GM12878 (cell line): ENCODE measurements around the gene RARA. TPM values are rescaled to one million over a fixed set of nuclear protein-coding genes. Genes with fewer than 3 reads are reported as not detected.

Experiments used
- ASH2L ChIP-seq: fragments of 300-600, 200-600 bp; sonication (generic); IDR thresholded peaks from 2 replicates; pipeline ENCODE4 v1.6.1; 2017; ENCODE audit warnings: low read depth, mild to moderate bottlenecking, borderline replicate concordance
- BCL11A ChIP-seq: IDR thresholded peaks from 2 replicates; pipeline ENCODE4 v1.6.1; 2011; ENCODE audit warnings: low read depth, low read length
- BMI1 ChIP-seq: fragments of 450-650 bp; IDR thresholded peaks from 2 replicates; pipeline ENCODE4 v1.6.1; 2016; ENCODE audit warnings: mild to moderate bottlenecking, moderate library complexity, borderline replicate concordance
- CBX3 ChIP-seq: fragments of 200-600 bp; sonication (generic); IDR thresholded peaks from 2 replicates; pipeline ENCODE4 v1.6.1; 2016; ENCODE audit warnings: low read depth, borderline replicate concordance
- EZH2 ChIP-seq: IDR thresholded peaks from 2 replicates; pipeline ENCODE4 v1.6.1; 2012; ENCODE audit warnings: low read depth, mild to moderate bottlenecking, control low read depth, inconsistent platforms, low read length, borderline replicate concordance; ENCODE audit not compliant: control insufficient read depth
- FOXM1 ChIP-seq: IDR thresholded peaks from 2 replicates; pipeline ENCODE4 v1.6.1; 2012; ENCODE audit warnings: low read depth, mild to moderate bottlenecking, inconsistent platforms, low read length, moderate library complexity
- KAT2A ChIP-seq: conservative IDR thresholded peaks from 2 replicates; pipeline ENCODE4 v1.6.1; 2011; ENCODE audit warnings: low read depth, low read length; ENCODE audit not compliant: control insufficient read depth
- KLF5 ChIP-seq: fragments of 450-650 bp; IDR thresholded peaks from 2 replicates; pipeline ENCODE4 v1.6.1; 2014; ENCODE audit warnings: mild to moderate bottlenecking; ENCODE audit not compliant: partially characterized antibody
- LARP7 ChIP-seq: fragments of 450-650 bp; IDR thresholded peaks from 2 replicates; pipeline ENCODE4 v1.6.1; 2017; ENCODE audit warnings: mild to moderate bottlenecking
- NFXL1 ChIP-seq: fragments of 450-650 bp; IDR thresholded peaks from 2 replicates; pipeline ENCODE4 v1.6.1; 2017; ENCODE audit warnings: antibody characterized with exemption, mild to moderate bottlenecking, borderline replicate concordance
- NFYA ChIP-seq: IDR thresholded peaks from 2 replicates; pipeline ENCODE4 v1.6.1; 2011; ENCODE audit warnings: low read depth, mild to moderate bottlenecking, low read length, improper control_type of control experiment, borderline replicate concordance
- POLR2A ChIP-seq: IDR thresholded peaks from 2 replicates; pipeline ENCODE4 v1.6.1; 2011; ENCODE audit warnings: low read depth, mild to moderate bottlenecking, low read length
- RELA ChIP-seq: fragments of 450-650 bp; IDR thresholded peaks from 2 replicates; pipeline ENCODE4 v1.8.0; 2014; ENCODE audit warnings: borderline replicate concordance; ENCODE audit not compliant: partially characterized antibody
- RELB ChIP-seq: fragments of 450-650 bp; IDR thresholded peaks from 2 replicates; pipeline ENCODE4 v1.6.1; 2017; ENCODE audit warnings: low read depth, mild to moderate bottlenecking, moderate library complexity
- SIN3A ChIP-seq: IDR thresholded peaks from 2 replicates; pipeline ENCODE4 v1.6.1; 2012; ENCODE audit warnings: low read depth, low read length, improper control_type of control experiment
- SIX5 ChIP-seq: IDR thresholded peaks from 2 replicates; pipeline ENCODE4 v1.6.1; 2011; ENCODE audit warnings: mild to moderate bottlenecking, low read depth, low read length, moderate library complexity; ENCODE audit not compliant: severe bottlenecking
- SMC3 ChIP-seq: IDR thresholded peaks from 2 replicates; pipeline ENCODE4 v1.6.1; 2011; ENCODE audit warnings: low read length, improper control_type of control experiment, borderline replicate concordance
- SREBF2 ChIP-seq: IDR thresholded peaks from 2 replicates; pipeline ENCODE4 v1.6.1; 2012; ENCODE audit warnings: mild to moderate bottlenecking, low read length
- TAF1 ChIP-seq: IDR thresholded peaks from 2 replicates; pipeline ENCODE4 v1.6.1; 2011; ENCODE audit warnings: mild to moderate bottlenecking, low read depth, low read length, borderline replicate concordance
- TCF12 ChIP-seq: IDR thresholded peaks from 2 replicates; pipeline ENCODE4 v1.6.1; 2011; ENCODE audit warnings: low read depth, mild to moderate bottlenecking, low read length
- TCF3 ChIP-seq: IDR thresholded peaks from 2 replicates; pipeline ENCODE4 v1.6.1; 2012; ENCODE audit warnings: low read depth, mild to moderate bottlenecking, low read length, borderline replicate concordance; ENCODE audit not compliant: insufficient read depth
- ZBED1 ChIP-seq: IDR thresholded peaks from 2 replicates; pipeline ENCODE4 v1.6.1; 2016; ENCODE audit warnings: borderline replicate concordance
- polyA plus RNA-seq, 11 experiments: library from polyadenylated mRNA; depleted of rRNA in 4 of 11; unstranded in 6 of 11; stranded (reverse) in 5 of 11; fragments of >200 nt; fragmentation: Nextera tagmentation in 4 of 11; fragmentation: Illumina TruSeq in 1 of 11; extraction: Ambion mirVana in 4 of 11; extraction: Trizol in 1 of 11; gene quantifications; 1 replicate in 1 of 11; 2 replicates in 10 of 11; pipeline versions ENCODE4 v1.2.1 to v1.2.3, GENCODE V29; 2011 to 2016; ENCODE audit warnings: inconsistent platforms in 2 of 11, missing spikeins in 2 of 11, low read depth in 1 of 11
- total RNA-seq, 4 experiments: library from RNA; depleted of rRNA in 3 of 4; stranded (reverse); fragments of >200 nt in 3 of 4; fragmentation: Illumina TruSeq in 1 of 4; extraction: Trizol in 1 of 4; gene quantifications; 2 replicates each; pipeline versions ENCODE4 v1.2.1 to v1.2.3, GENCODE V29; 2013 to 2021
- TF ChIP-seq, protein P1 (sequence below): IDR thresholded peaks from 2 replicates; pipeline ENCODE4 v1.6.1; 2011; ENCODE audit warnings: mild to moderate bottlenecking, low read depth, low read length, moderate library complexity; ENCODE audit not compliant: insufficient replicate concordance
- TF ChIP-seq, protein P2 (sequence below): fragments of 450-650 bp; IDR thresholded peaks from 2 replicates; pipeline ENCODE4 v1.6.1; 2017; ENCODE audit warnings: antibody characterized with exemption, mild to moderate bottlenecking, moderate library complexity
- TF ChIP-seq, protein P3 (sequence below): fragments of 450-650 bp; IDR thresholded peaks from 2 replicates; pipeline ENCODE4 v1.6.1; 2016; ENCODE audit warnings: mild to moderate bottlenecking

RARA gene
- total and polyA plus RNA-seq, 10 of the 15 experiments (the other 5 are each of a cell fraction or from before 2014, with no cell fraction given) = 0.13 to 33.6 (median 13.6) TPM

GRCh38 chr17:40355123-40355803 is 46.3 kb downstream of the RARA start (continued):
- TF ChIP-seq EZH2 (no peak), FOXM1 (no peak), TCF3 (peak; percentile 83; the same call in 1 of the 2 replicates), TAF1 (no peak), LARP7 (0 out of 2 replicates have a peak, but pooled peaks have one; percentile 48), SREBF2 (no peak), POLR2A (peak; percentile 42), RELA (no peak), BCL11A (no peak), SIX5 (no peak), TCF12 (peak; percentile 68; the same call in 1 of the 2 replicates), ZBED1 (no peak), NFXL1 (no peak), BMI1 (no peak), CBX3 (no peak), SIN3A (no peak), RELB (no peak), NFYA (no peak), KAT2A (no peak), KLF5 (no peak), ASH2L (no peak), SMC3 (peak; percentile 97)
- TF ChIP-seq, protein P1, sequence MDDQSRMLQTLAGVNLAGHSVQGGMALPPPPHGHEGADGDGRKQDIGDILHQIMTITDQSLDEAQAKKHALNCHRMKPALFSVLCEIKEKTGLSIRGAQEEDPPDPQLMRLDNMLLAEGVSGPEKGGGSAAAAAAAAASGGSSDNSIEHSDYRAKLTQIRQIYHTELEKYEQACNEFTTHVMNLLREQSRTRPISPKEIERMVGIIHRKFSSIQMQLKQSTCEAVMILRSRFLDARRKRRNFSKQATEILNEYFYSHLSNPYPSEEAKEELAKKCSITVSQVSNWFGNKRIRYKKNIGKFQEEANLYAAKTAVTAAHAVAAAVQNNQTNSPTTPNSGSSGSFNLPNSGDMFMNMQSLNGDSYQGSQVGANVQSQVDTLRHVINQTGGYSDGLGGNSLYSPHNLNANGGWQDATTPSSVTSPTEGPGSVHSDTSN = no peak
- TF ChIP-seq, protein P2, sequence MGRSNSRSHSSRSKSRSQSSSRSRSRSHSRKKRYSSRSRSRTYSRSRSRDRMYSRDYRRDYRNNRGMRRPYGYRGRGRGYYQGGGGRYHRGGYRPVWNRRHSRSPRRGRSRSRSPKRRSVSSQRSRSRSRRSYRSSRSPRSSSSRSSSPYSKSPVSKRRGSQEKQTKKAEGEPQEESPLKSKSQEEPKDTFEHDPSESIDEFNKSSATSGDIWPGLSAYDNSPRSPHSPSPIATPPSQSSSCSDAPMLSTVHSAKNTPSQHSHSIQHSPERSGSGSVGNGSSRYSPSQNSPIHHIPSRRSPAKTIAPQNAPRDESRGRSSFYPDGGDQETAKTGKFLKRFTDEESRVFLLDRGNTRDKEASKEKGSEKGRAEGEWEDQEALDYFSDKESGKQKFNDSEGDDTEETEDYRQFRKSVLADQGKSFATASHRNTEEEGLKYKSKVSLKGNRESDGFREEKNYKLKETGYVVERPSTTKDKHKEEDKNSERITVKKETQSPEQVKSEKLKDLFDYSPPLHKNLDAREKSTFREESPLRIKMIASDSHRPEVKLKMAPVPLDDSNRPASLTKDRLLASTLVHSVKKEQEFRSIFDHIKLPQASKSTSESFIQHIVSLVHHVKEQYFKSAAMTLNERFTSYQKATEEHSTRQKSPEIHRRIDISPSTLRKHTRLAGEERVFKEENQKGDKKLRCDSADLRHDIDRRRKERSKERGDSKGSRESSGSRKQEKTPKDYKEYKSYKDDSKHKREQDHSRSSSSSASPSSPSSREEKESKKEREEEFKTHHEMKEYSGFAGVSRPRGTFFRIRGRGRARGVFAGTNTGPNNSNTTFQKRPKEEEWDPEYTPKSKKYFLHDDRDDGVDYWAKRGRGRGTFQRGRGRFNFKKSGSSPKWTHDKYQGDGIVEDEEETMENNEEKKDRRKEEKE = no peak
- TF ChIP-seq, protein P3, sequence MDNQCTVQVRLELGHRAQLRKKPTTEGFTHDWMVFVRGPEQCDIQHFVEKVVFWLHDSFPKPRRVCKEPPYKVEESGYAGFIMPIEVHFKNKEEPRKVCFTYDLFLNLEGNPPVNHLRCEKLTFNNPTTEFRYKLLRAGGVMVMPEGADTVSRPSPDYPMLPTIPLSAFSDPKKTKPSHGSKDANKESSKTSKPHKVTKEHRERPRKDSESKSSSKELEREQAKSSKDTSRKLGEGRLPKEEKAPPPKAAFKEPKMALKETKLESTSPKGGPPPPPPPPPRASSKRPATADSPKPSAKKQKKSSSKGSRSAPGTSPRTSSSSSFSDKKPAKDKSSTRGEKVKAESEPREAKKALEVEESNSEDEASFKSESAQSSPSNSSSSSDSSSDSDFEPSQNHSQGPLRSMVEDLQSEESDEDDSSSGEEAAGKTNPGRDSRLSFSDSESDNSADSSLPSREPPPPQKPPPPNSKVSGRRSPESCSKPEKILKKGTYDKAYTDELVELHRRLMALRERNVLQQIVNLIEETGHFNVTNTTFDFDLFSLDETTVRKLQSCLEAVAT = no peak
